Measurements from ENCODE around the gene EMP1.

EMP1 gene

DNA sequence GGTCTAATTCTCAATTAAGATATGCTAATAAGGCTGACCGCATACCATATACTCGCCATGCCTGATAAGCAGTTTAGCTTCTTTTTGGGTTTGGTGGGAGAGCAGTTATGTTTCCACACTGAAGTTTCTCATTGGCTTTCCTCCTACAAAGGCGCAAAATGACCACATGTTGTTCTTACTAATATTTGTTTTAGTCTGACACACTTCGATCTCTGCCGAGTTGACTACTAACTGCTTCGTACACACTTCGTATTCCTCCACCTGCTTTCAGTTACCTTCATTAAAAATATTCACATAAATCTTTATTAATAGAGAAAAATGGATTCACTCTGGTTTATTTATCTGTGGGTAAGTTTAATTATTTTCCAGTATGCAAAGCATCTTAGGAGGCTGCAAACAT lies 41.7 kb downstream of the EMP1 start:
- ATAC-seq = no peak
- TF ChIP-seq ZFP3 (CRISPR knock-in tag; IDR thresholded peaks at IDR 0.05) = no peak
- no peak for TF ChIP-seq CSDC2 (CRISPR knock-in tag; IDR thresholded peaks at IDR 0.05)
- no peak for TF ChIP-seq ZNF565 (CRISPR knock-in tag; conservative IDR thresholded peaks at IDR 0.05; ENCODE audit: low read depth)
- no peak for TF ChIP-seq TCF4 (CRISPR knock-in tag; IDR thresholded peaks at IDR 0.05; ENCODE audit: borderline replicate concordance)
- TF ChIP-seq OSR1 (CRISPR knock-in tag; IDR thresholded peaks at IDR 0.05) = no peak
- TF ChIP-seq GLIS3 (CRISPR knock-in tag; IDR thresholded peaks at IDR 0.05) = no peak
- TF ChIP-seq, protein P1, sequence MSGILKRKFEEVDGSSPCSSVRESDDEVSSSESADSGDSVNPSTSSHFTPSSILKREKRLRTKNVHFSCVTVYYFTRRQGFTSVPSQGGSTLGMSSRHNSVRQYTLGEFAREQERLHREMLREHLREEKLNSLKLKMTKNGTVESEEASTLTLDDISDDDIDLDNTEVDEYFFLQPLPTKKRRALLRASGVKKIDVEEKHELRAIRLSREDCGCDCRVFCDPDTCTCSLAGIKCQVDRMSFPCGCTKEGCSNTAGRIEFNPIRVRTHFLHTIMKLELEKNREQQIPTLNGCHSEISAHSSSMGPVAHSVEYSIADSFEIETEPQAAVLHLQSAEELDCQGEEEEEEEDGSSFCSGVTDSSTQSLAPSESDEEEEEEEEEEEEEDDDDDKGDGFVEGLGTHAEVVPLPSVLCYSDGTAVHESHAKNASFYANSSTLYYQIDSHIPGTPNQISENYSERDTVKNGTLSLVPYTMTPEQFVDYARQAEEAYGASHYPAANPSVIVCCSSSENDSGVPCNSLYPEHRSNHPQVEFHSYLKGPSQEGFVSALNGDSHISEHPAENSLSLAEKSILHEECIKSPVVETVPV (CRISPR knock-in tag; IDR thresholded peaks at IDR 0.05) = no peak
- TF ChIP-seq, protein P2, sequence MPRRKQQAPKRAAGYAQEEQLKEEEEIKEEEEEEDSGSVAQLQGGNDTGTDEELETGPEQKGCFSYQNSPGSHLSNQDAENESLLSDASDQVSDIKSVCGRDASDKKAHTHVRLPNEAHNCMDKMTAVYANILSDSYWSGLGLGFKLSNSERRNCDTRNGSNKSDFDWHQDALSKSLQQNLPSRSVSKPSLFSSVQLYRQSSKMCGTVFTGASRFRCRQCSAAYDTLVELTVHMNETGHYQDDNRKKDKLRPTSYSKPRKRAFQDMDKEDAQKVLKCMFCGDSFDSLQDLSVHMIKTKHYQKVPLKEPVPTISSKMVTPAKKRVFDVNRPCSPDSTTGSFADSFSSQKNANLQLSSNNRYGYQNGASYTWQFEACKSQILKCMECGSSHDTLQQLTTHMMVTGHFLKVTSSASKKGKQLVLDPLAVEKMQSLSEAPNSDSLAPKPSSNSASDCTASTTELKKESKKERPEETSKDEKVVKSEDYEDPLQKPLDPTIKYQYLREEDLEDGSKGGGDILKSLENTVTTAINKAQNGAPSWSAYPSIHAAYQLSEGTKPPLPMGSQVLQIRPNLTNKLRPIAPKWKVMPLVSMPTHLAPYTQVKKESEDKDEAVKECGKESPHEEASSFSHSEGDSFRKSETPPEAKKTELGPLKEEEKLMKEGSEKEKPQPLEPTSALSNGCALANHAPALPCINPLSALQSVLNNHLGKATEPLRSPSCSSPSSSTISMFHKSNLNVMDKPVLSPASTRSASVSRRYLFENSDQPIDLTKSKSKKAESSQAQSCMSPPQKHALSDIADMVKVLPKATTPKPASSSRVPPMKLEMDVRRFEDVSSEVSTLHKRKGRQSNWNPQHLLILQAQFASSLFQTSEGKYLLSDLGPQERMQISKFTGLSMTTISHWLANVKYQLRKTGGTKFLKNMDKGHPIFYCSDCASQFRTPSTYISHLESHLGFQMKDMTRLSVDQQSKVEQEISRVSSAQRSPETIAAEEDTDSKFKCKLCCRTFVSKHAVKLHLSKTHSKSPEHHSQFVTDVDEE (CRISPR knock-in tag; IDR thresholded peaks at IDR 0.05) = no peak
- TF ChIP-seq ZNF8 (CRISPR knock-in tag; IDR thresholded peaks at IDR 0.05) = no peak
- TF ChIP-seq, protein P3, sequence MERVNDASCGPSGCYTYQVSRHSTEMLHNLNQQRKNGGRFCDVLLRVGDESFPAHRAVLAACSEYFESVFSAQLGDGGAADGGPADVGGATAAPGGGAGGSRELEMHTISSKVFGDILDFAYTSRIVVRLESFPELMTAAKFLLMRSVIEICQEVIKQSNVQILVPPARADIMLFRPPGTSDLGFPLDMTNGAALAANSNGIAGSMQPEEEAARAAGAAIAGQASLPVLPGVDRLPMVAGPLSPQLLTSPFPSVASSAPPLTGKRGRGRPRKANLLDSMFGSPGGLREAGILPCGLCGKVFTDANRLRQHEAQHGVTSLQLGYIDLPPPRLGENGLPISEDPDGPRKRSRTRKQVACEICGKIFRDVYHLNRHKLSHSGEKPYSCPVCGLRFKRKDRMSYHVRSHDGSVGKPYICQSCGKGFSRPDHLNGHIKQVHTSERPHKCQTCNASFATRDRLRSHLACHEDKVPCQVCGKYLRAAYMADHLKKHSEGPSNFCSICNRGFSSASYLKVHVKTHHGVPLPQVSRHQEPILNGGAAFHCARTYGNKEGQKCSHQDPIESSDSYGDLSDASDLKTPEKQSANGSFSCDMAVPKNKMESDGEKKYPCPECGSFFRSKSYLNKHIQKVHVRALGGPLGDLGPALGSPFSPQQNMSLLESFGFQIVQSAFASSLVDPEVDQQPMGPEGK (CRISPR knock-in tag; IDR thresholded peaks at IDR 0.05; ENCODE audit: borderline replicate concordance) = no peak
- TF ChIP-seq RARB (CRISPR knock-in tag; IDR thresholded peaks at IDR 0.05) = no peak
- TF ChIP-seq ISL1 (CRISPR knock-in tag; IDR thresholded peaks at IDR 0.05) = no peak
- TF ChIP-seq PPARA (CRISPR knock-in tag; IDR thresholded peaks at IDR 0.05; ENCODE audit: borderline replicate concordance) = no peak
- no peak for TF ChIP-seq ZFP30 (CRISPR knock-in tag; IDR thresholded peaks at IDR 0.05)
- TF ChIP-seq ESRRG (CRISPR knock-in tag; IDR thresholded peaks at IDR 0.05) = no peak
- TF ChIP-seq, protein P4, sequence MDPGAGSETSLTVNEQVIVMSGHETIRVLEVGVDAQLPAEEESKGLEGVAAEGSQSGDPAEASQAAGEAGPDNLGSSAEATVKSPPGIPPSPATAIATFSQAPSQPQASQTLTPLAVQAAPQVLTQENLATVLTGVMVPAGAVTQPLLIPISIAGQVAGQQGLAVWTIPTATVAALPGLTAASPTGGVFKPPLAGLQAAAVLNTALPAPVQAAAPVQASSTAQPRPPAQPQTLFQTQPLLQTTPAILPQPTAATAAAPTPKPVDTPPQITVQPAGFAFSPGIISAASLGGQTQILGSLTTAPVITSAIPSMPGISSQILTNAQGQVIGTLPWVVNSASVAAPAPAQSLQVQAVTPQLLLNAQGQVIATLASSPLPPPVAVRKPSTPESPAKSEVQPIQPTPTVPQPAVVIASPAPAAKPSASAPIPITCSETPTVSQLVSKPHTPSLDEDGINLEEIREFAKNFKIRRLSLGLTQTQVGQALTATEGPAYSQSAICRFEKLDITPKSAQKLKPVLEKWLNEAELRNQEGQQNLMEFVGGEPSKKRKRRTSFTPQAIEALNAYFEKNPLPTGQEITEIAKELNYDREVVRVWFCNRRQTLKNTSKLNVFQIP (CRISPR knock-in tag; IDR thresholded peaks at IDR 0.05; ENCODE audit: borderline replicate concordance, low read depth) = no peak
- TF ChIP-seq BACH2 (CRISPR knock-in tag; IDR thresholded peaks at IDR 0.05; ENCODE audit: borderline replicate concordance) = no peak
- TF ChIP-seq, protein P5, sequence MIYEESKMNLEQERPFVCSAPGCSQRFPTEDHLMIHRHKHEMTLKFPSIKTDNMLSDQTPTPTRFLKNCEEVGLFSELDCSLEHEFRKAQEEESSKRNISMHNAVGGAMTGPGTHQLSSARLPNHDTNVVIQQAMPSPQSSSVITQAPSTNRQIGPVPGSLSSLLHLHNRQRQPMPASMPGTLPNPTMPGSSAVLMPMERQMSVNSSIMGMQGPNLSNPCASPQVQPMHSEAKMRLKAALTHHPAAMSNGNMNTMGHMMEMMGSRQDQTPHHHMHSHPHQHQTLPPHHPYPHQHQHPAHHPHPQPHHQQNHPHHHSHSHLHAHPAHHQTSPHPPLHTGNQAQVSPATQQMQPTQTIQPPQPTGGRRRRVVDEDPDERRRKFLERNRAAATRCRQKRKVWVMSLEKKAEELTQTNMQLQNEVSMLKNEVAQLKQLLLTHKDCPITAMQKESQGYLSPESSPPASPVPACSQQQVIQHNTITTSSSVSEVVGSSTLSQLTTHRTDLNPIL (CRISPR knock-in tag; IDR thresholded peaks at IDR 0.05; ENCODE audit: low read depth) = no peak
- TF ChIP-seq TOX (CRISPR knock-in tag; IDR thresholded peaks at IDR 0.05; ENCODE audit: borderline replicate concordance) = no peak

DNA sequence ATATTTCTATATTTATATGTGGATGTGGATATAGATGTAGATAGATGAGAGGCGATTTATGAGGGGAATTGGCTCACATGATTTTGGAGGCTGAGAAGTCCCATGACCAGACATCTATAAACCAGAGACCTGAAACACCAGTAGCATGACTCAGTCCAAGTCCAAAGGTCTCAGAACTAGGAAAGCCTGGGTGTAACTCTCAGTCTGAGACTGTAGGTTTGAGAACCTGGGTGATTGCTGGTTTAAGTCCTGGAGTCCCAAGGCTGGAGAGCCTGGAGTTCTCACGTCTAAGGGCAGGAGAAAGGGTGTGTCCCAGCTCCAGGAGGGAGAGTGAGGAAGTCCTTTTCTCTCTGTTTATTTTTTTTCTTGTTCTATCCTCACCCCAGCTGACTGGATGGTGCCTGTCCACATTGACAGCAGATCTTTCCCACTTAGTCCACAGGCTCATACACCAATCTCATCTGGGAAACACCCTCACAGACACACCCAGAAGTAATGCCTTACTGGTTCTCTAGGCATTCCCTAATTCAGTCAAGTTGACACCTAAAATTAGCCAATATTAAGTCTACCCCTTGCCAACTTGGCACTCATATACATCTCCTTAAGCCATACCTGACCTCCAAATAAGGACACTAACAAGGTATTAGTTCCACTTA lies 45.4 kb downstream of the EMP1 start:
- no peak for TF ChIP-seq ZNF565 (CRISPR knock-in tag; conservative IDR thresholded peaks at IDR 0.05; ENCODE audit: low read depth)
- ATAC-seq = no peak

DNA sequence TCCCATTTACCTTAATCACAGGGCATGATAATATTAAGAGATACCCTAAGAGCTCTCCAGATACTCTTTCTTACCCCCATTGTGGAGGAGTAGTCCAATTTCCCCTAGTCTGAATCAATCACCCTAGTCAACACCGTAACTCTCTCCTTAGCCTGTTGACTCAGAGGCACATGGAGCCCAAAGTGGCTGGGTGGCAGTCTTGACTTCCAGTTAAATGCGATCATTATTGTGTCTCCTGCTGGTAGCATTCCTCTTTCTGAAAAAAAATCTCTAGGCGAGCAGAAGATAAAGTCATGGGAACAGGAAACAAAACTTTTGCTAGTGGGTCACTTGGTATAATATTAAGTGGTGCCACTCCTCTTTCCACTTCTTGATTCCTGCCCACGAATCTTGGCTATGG lies 46.4 kb downstream of the EMP1 start:
- ATAC-seq = no peak
- TF ChIP-seq RARB (CRISPR knock-in tag; IDR thresholded peaks at IDR 0.05) = no peak
- TF ChIP-seq ZC3H10 (CRISPR knock-in tag; IDR thresholded peaks at IDR 0.05) = no peak
- no peak for TF ChIP-seq ZNF565 (CRISPR knock-in tag; conservative IDR thresholded peaks at IDR 0.05; ENCODE audit: low read depth)
- TF ChIP-seq CSDC2 (CRISPR knock-in tag; IDR thresholded peaks at IDR 0.05) = no peak
- TF ChIP-seq ISL1 (CRISPR knock-in tag; IDR thresholded peaks at IDR 0.05) = no peak
- no peak for TF ChIP-seq BACH2 (CRISPR knock-in tag; IDR thresholded peaks at IDR 0.05; ENCODE audit: borderline replicate concordance)
- no peak for TF ChIP-seq ARNTL (CRISPR knock-in tag; IDR thresholded peaks at IDR 0.05; ENCODE audit: borderline replicate concordance, low read depth)
- TF ChIP-seq OSR1 (CRISPR knock-in tag; IDR thresholded peaks at IDR 0.05) = no peak
- no peak for TF ChIP-seq ESRRG (CRISPR knock-in tag; IDR thresholded peaks at IDR 0.05)
- TF ChIP-seq, protein P3 (CRISPR knock-in tag; IDR thresholded peaks at IDR 0.05; ENCODE audit: borderline replicate concordance) = no peak
- TF ChIP-seq ZNF8 (CRISPR knock-in tag; IDR thresholded peaks at IDR 0.05) = no peak
- no peak for TF ChIP-seq PPARA (CRISPR knock-in tag; IDR thresholded peaks at IDR 0.05; ENCODE audit: borderline replicate concordance)
- TF ChIP-seq, protein P5 (CRISPR knock-in tag; IDR thresholded peaks at IDR 0.05; ENCODE audit: low read depth) = no peak
- TF ChIP-seq ZFP3 (CRISPR knock-in tag; IDR thresholded peaks at IDR 0.05) = no peak

All from SK-N-SH treated with all-trans-retinoic acid at 6 μM for 48 hours (cell line).